ENCODE data around the gene APH1B.
"Not testable (repeated sequence)": the region's sequence is repeated elsewhere in the genome, so short reads cannot be mapped to it uniquely, and the experiment has no call there.

APH1B gene

GRCh38 chr15:63310646-63311045 is 33.2 kb downstream of the APH1B start:
- TF ChIP-seq SUZ12 (IDR thresholded peaks at IDR 0.05; ENCODE audit: extremely low read depth, insufficient read depth, insufficient read length) (no peak), ZNF274 (IDR thresholded peaks at IDR 0.05; ENCODE audit: low read depth, low read length) (no peak), YY1 (IDR thresholded peaks at IDR 0.05; ENCODE audit: insufficient read depth, insufficient read length) (no peak)
- H3K4me1 ChIP-seq (ENCODE audit: insufficient read depth, insufficient read length) = peaks cover 2% of the 10 kb centered on the region
- DNase-seq (ENCODE audit: low read depth, low spot score) = no peak
- H3K27me3 ChIP-seq (ENCODE audit: insufficient read depth, insufficient read length) = no peaks in the 10 kb centered on the region
- peaks cover 6% of the 10 kb centered on the region for H3K36me3 ChIP-seq (ENCODE audit: insufficient read depth, insufficient read length, low read length)
- no peak overlapping the region for H3K9ac ChIP-seq (ENCODE audit: insufficient read length, low read depth)
- H3K4me3 ChIP-seq (ENCODE audit: insufficient read length, low read depth) = no peak overlapping the region
- H3K9me3 ChIP-seq (ENCODE audit: insufficient read depth, low read length) = no peaks in the 10 kb centered on the region

- no peak overlapping the region for H3K4me3 ChIP-seq (ENCODE audit: insufficient read length, low read depth)
- peak; percentile 60 for DNase-seq (ENCODE audit: low read depth, low spot score)
- H3K9ac ChIP-seq (ENCODE audit: insufficient read length, low read depth) = no peak overlapping the region
These were observed 34.9 kb downstream of the APH1B start for GRCh38 chr15:63312286-63312685.

GRCh38 chr15:63313825-63314224 is 36.4 kb downstream of the APH1B start:
- Histone ChIP-seq H3K4me3 (ENCODE audit: insufficient read length, low read depth) (no peak overlapping the region), H3K27me3 (ENCODE audit: insufficient read depth, insufficient read length) (no peaks in the 10 kb centered on the region), H3K4me1 (ENCODE audit: insufficient read depth, insufficient read length) (peaks cover 2% of the 10 kb centered on the region), H3K36me3 (ENCODE audit: insufficient read depth, insufficient read length, low read length) (no peaks in the 10 kb centered on the region), H3K9me3 (ENCODE audit: insufficient read depth, low read length) (no peaks in the 10 kb centered on the region), H3K9ac (ENCODE audit: insufficient read length, low read depth) (no peak overlapping the region)
- TF ChIP-seq ZNF274 (IDR thresholded peaks at IDR 0.05; ENCODE audit: low read depth, low read length) (no peak), SUZ12 (IDR thresholded peaks at IDR 0.05; ENCODE audit: extremely low read depth, insufficient read depth, insufficient read length) (no peak), YY1 (IDR thresholded peaks at IDR 0.05; ENCODE audit: insufficient read depth, insufficient read length) (no peak)
- DNase-seq (ENCODE audit: low read depth, low spot score) = no peak

More at GRCh38 chr15:63312286-63312685, 34.9 kb downstream of the APH1B start:
- H3K4me1 ChIP-seq (ENCODE audit: insufficient read depth, insufficient read length) = peaks cover 2% of the 10 kb centered on the region
- no peaks in the 10 kb centered on the region for H3K9me3 ChIP-seq (ENCODE audit: insufficient read depth, low read length)
- H3K27me3 ChIP-seq (ENCODE audit: insufficient read depth, insufficient read length) = no peaks in the 10 kb centered on the region
- H3K36me3 ChIP-seq (ENCODE audit: insufficient read depth, insufficient read length, low read length) = no peaks in the 10 kb centered on the region
- no peak for TF ChIP-seq ZNF274 (IDR thresholded peaks at IDR 0.05; ENCODE audit: low read depth, low read length)

GRCh38 chr15:63314409-63314808 is 37.0 kb downstream of the APH1B start:
- Histone ChIP-seq H3K9me3 (ENCODE audit: insufficient read depth, low read length) (no peaks in the 10 kb centered on the region), H3K9ac (ENCODE audit: insufficient read length, low read depth) (no peak overlapping the region), H3K36me3 (ENCODE audit: insufficient read depth, insufficient read length, low read length) (no peaks in the 10 kb centered on the region), H3K27me3 (ENCODE audit: insufficient read depth, insufficient read length) (no peaks in the 10 kb centered on the region), H3K4me3 (ENCODE audit: insufficient read length, low read depth) (no peak overlapping the region), H3K4me1 (ENCODE audit: insufficient read depth, insufficient read length) (peaks cover 2% of the 10 kb centered on the region)
- TF ChIP-seq SUZ12 (IDR thresholded peaks at IDR 0.05; ENCODE audit: extremely low read depth, insufficient read depth, insufficient read length) = no peak
- no peak for TF ChIP-seq YY1 (IDR thresholded peaks at IDR 0.05; ENCODE audit: insufficient read depth, insufficient read length)
- no peak for TF ChIP-seq ZNF274 (IDR thresholded peaks at IDR 0.05; ENCODE audit: low read depth, low read length)
- no peak for DNase-seq (ENCODE audit: low read depth, low spot score)

- Histone ChIP-seq H3K4me3 (ENCODE audit: insufficient read length, low read depth) (no peak overlapping the region), H3K4me1 (ENCODE audit: insufficient read depth, insufficient read length) (no peaks in the 10 kb centered on the region), H3K9me3 (ENCODE audit: insufficient read depth, low read length) (no peaks in the 10 kb centered on the region), H3K36me3 (ENCODE audit: insufficient read depth, insufficient read length, low read length) (no peaks in the 10 kb centered on the region), H3K27me3 (ENCODE audit: insufficient read depth, insufficient read length) (no peaks in the 10 kb centered on the region), H3K9ac (ENCODE audit: insufficient read length, low read depth) (no peak overlapping the region)
- no peak for DNase-seq (ENCODE audit: low read depth, low spot score)
- no peak for TF ChIP-seq ZNF274 (IDR thresholded peaks at IDR 0.05; ENCODE audit: low read depth, low read length)
- no peak for TF ChIP-seq SUZ12 (IDR thresholded peaks at IDR 0.05; ENCODE audit: extremely low read depth, insufficient read depth, insufficient read length)
- no peak for TF ChIP-seq YY1 (IDR thresholded peaks at IDR 0.05; ENCODE audit: insufficient read depth, insufficient read length)
These were observed 40.9 kb downstream of the APH1B start for GRCh38 chr15:63318344-63318743.

GRCh38 chr15:63319065-63319464 is 41.7 kb downstream of the APH1B start:
- TF ChIP-seq YY1 (IDR thresholded peaks at IDR 0.05; ENCODE audit: insufficient read depth, insufficient read length) (no peak), ZNF274 (IDR thresholded peaks at IDR 0.05; ENCODE audit: low read depth, low read length) (no peak), SUZ12 (IDR thresholded peaks at IDR 0.05; ENCODE audit: extremely low read depth, insufficient read depth, insufficient read length) (no peak)
- H3K27me3 ChIP-seq (ENCODE audit: insufficient read depth, insufficient read length) = no peaks in the 10 kb centered on the region
- H3K4me3 ChIP-seq (ENCODE audit: insufficient read length, low read depth) = no peak overlapping the region
- no peaks in the 10 kb centered on the region for H3K4me1 ChIP-seq (ENCODE audit: insufficient read depth, insufficient read length)
- no peaks in the 10 kb centered on the region for H3K36me3 ChIP-seq (ENCODE audit: insufficient read depth, insufficient read length, low read length)
- H3K9ac ChIP-seq (ENCODE audit: insufficient read length, low read depth) = no peak overlapping the region
- H3K9me3 ChIP-seq (ENCODE audit: insufficient read depth, low read length) = no peaks in the 10 kb centered on the region
- DNase-seq (ENCODE audit: low read depth, low spot score) = no peak

GRCh38 chr15:63320446-63320845 is 43.0 kb downstream of the APH1B start:
- not testable (repeated sequence) for H3K4me1 ChIP-seq (ENCODE audit: insufficient read depth, insufficient read length); H3K9ac ChIP-seq (ENCODE audit: insufficient read length, low read depth); H3K9me3 ChIP-seq (ENCODE audit: insufficient read depth, low read length); H3K27me3 ChIP-seq (ENCODE audit: insufficient read depth, insufficient read length); H3K36me3 ChIP-seq (ENCODE audit: insufficient read depth, insufficient read length, low read length); H3K4me3 ChIP-seq (ENCODE audit: insufficient read length, low read depth); DNase-seq (ENCODE audit: low read depth, low spot score)

- not testable (repeated sequence) for H3K9ac ChIP-seq (ENCODE audit: insufficient read length, low read depth); H3K4me3 ChIP-seq (ENCODE audit: insufficient read length, low read depth); DNase-seq (ENCODE audit: low read depth, low spot score); H3K4me1 ChIP-seq (ENCODE audit: insufficient read depth, insufficient read length); H3K36me3 ChIP-seq (ENCODE audit: insufficient read depth, insufficient read length, low read length); H3K9me3 ChIP-seq (ENCODE audit: insufficient read depth, low read length); H3K27me3 ChIP-seq (ENCODE audit: insufficient read depth, insufficient read length)
These were observed 43.6 kb downstream of the APH1B start for GRCh38 chr15:63320981-63321380.
